Coronary artery (tissue), 2 donors: ENCODE data around the gene TAS1R3.
A peak's percentile ranks its signal among the peaks of the same experiment; 100 is the strongest.
"Not testable (repeated sequence)": the region's sequence is repeated elsewhere in the genome, so short reads cannot be mapped to it uniquely, and the experiment has no call there.

ENCODE experiments used
- DNase-seq: peaks from one replicate; pipeline ENCODE4 v3.0.0-alpha.2; 2017; ENCODE audit warnings: low spot score
- H3K27ac ChIP-seq, 2 donors: fragments of 200-600 bp; sonication (generic); one replicate each; pipeline ENCODE4 v1.5.1; 2016 to 2019
- H3K4me3 ChIP-seq: fragments of 200-600 bp; sonication (generic); 2 replicates; pipeline ENCODE4 v1.5.1; 2016; ENCODE audit warnings: mild to moderate bottlenecking, moderate library complexity
- TF ChIP-seq, protein P1 (sequence below): fragments of 200-600 bp; sonication (generic); IDR thresholded peaks from one replicate; pipeline ENCODE4 v1.5.1; 2019; ENCODE audit warnings: antibody characterized with exemption

TAS1R3 gene

DNA sequence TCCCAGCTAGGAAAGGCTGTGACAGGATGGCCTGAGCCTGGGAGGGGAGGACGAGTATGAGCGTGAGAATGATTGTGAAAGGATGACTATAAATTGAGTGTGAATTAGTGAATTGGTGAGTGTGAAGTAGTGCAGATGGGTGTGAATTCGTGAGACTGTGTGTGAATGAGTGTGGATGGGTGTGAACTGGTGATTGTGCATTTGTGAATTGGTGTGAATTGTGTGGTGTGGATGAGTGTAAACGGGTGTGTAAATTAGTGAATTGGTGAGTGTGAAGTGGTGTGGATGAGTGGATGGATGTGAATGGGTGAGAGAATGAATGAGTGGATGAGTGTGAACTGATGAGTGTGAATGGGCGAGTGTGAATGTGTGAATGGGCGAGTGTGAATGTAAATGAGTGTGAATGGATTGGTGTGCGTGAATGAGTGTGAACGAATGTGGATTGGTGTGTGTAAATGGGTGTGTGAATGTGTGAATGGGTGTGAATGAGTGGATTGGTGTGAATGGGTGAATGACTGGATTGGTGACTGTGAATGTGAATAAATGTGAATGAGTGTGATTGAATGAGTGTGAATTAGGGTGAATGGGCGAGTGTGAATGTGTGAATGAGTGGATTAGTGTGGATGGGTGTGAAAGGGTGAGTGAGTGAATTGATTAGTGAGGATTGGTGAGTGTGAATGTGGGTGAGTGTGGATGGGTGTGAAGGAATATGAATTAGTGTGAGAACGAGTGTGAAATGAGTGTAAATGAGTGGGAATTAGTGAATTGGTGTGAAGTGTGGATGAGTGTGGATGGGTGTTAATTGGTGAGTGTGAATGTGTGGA lies 35.0 kb downstream of the TAS1R3 start:
- no peak overlapping the region for H3K4me3 ChIP-seq

DNA sequence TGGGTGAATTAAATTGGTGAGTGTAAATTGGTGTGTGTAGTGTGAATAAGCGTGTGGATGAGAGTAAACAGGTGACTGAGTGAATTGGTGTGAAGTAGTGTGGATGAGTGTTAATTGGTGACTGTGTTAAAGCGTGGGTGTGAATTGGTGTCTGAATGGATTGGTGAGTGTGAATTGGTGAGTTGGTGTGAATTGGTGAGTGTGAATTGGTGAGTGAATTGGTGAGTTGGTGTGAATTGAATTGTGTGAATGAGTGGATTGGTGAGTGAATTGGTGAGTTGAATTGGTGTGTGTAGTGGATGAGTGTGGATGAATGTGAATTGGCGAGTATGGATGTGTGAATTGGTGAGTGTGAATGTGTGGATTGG lies 35.6 kb downstream of the TAS1R3 start:
- Histone ChIP-seq H3K4me3 (no peak overlapping the region), H3K27ac (no peak overlapping the region)
- TF ChIP-seq, protein P1, sequence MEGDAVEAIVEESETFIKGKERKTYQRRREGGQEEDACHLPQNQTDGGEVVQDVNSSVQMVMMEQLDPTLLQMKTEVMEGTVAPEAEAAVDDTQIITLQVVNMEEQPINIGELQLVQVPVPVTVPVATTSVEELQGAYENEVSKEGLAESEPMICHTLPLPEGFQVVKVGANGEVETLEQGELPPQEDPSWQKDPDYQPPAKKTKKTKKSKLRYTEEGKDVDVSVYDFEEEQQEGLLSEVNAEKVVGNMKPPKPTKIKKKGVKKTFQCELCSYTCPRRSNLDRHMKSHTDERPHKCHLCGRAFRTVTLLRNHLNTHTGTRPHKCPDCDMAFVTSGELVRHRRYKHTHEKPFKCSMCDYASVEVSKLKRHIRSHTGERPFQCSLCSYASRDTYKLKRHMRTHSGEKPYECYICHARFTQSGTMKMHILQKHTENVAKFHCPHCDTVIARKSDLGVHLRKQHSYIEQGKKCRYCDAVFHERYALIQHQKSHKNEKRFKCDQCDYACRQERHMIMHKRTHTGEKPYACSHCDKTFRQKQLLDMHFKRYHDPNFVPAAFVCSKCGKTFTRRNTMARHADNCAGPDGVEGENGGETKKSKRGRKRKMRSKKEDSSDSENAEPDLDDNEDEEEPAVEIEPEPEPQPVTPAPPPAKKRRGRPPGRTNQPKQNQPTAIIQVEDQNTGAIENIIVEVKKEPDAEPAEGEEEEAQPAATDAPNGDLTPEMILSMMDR = no peak
- no peak for DNase-seq

More for the DNA sequence above, 35.0 kb downstream of the TAS1R3 start:
- no peak overlapping the region for H3K27ac ChIP-seq
- no peak for DNase-seq
- TF ChIP-seq, protein P1 = no peak

DNA sequence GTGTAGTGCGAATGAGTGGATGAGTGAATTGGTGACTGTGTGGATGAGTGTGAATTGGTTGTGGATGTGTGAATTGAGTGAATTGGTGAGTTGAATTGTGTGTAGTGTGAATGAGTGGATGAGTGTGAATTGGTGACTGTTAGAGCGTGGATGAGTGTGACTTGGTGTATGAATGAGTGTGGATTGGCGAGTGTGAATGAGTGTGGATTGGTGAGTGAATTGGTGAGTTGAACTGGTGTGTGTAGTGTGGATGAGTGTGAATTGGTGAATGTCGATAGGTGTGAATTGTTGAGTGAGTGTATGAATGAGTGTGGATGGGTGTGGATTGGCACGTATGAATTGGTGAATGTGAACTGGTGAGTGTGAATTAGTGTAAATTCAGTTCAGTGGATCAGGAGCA lies 36.2 kb downstream of the TAS1R3 start:
- DNase-seq = no peak
- no peak overlapping the region for H3K27ac ChIP-seq
- no peak overlapping the region for H3K4me3 ChIP-seq
- TF ChIP-seq, protein P1 = no peak

DNA sequence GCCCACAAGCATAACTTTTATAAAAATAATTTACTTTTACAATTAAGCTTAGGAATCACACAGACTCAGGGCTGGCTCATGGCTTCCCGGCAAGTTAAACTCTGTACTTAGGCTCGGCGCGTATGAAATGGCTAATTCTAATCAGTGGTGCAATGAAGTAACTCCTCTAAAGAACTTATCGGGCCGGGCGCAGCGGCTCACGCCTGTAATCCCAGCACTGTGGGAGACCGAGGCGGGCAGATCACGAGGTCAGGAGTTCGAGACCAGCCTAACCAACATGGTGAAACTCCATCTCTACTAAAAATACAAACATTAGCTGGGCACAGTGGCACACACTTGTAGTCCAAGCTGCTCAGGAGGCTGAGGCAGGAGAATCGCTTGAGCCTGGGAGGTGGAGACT lies 39.0 kb downstream of the TAS1R3 start:
- not testable (repeated sequence) for H3K27ac ChIP-seq, H3K4me3 ChIP-seq, DNase-seq

DNA sequence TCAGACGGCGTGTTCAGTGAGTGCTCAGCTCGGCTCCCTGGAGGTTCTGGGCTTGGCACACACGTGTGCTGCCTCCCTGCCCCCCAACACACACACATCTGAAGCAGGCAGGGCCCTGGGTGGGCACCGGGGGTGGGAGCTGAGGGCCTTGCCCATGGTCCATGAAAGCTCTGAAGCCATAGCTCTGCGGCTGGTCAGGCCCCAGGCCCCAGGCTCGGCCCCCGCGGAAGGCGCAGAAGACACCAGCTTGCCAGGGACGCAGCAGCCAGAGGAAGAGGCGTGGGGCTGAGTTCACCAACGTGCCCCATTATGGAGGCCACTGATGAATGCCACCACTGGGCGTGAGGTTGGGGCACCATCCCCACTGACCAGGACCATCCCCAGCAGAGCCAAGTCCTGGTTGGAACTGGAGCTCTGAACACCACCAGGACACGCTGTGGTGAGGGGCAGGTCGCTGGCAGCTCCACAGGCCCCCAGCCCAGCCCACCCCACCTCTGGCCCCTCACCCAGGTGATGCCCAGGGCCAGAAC lies 39.8 kb downstream of the TAS1R3 start:
- TF ChIP-seq, protein P1 = no peak
- Histone ChIP-seq H3K4me3 (no peak overlapping the region), H3K27ac (no peak overlapping the region)
- DNase-seq = no peak

DNA sequence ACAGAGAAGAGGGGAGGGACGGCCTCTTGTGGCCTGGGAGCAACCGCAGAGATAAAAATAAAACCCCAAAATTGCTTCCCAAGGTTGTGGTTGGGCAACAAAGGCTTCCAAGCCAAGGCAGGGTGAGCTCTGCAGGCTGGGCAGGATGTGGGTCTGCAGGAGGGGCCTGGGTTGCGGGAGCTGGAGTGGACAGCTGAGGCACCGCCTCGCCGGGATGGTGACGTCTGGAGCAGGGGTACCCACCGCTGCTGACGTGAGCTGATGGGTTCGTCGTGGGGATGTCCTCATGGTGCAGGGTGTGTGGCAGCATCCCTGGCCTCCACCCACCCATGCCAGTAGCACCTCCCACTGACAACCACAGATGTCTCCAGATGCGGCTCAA lies 40.3 kb downstream of the TAS1R3 start:
- DNase-seq = no peak
- no peak overlapping the region for H3K27ac ChIP-seq
- H3K4me3 ChIP-seq = no peak overlapping the region
- TF ChIP-seq, protein P1 = no peak

DNA sequence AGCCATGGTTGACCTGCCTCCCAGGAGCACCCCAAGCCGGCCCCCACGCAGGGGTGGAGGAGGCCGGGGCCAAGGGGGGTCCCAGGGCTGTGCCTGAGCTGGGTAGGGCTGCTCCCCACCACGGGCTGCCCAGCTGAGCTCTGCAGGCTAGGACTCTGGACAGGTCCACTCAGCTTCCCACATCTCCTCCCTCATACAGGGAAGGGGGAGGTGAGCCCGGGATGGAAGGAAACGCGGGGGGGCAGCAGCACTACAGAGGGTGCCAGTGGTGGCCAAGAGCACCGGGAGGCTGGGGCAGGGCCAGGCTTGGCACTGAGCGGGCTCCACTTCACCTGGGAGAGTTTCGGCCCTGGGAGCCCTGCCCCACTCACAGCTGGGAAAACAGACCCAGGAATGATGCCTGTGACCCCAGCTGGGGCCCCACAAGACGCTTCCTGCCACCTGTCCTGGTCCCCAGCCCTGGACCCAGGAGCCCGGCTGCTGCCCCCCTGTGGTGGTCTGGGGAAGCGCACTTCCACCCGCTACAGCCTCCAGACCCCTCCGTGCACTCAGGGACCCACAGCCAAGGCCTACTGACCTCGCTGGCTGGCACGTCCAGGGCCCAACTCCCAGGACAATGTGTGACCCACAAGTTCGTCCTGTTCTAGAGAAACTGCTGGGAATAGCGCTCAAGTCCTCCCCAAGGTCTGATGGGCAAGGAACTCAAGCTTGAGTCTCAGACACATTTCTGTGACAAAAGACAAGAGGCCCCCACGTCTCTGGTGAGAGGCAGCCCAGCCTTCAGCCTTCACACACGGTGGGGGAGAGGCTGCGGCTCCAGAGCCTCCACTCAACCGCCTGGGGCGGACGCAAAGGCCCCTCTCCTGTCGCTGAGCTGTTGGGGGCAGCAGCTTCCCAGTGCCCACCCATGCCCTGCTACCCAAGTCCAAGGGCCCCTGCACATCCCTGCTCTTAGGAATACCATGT lies 40.9 kb downstream of the TAS1R3 start:
- no peak for DNase-seq

More for the DNA sequence above, 40.9 kb downstream of the TAS1R3 start:
- H3K27ac ChIP-seq = peak overlapping the region in 1 of 2 donors; percentile 33
- H3K4me3 ChIP-seq = peak overlapping the region; percentile 36
- TF ChIP-seq, protein P1 = peak; percentile 92
